ENCODE data around the gene NEU4.
"Not testable (repeated sequence)": the region's sequence is repeated elsewhere in the genome, so short reads cannot be mapped to it uniquely, and the experiment has no call there.

The NEU4 gene

GRCh38 chr2:241774419-241775222, 34.4 kb upstream of the NEU4 start:
- DNase-seq (ENCODE audit: low spot score) = peak; percentile 48

GRCh38 chr2:241775223-241776177, 33.5 kb upstream of the NEU4 start:
- DNase-seq (ENCODE audit: low spot score) = peak; percentile 45

GRCh38 chr2:241776336-241777169, 32.4 kb upstream of the NEU4 start, which contains the start of gene GAL3ST2:
Gene GAL3ST2, plus strand, starts transcription at chr2:241776822. Its CDS starts 134 bp downstream, at chr2:241776956.
- DNase-seq (ENCODE audit: low spot score) = no peak

- DNase-seq (ENCODE audit: low spot score) = peak; percentile 43
Measured at GRCh38 chr2:241777170-241777685, 31.8 kb upstream of the NEU4 start.

- DNase-seq (ENCODE audit: low spot score) = peak; percentile 48
Measured at GRCh38 chr2:241777686-241778627, 31.0 kb upstream of the NEU4 start.

GRCh38 chr2:241780939-241781569, 27.9 kb upstream of the NEU4 start:
- no peak for DNase-seq (ENCODE audit: low spot score)

- not testable (repeated sequence) for DNase-seq (ENCODE audit: low spot score)
Measured at GRCh38 chr2:241782053-241782452, 26.9 kb upstream of the NEU4 start.

GRCh38 chr2:241788135-241788534, 20.9 kb upstream of the NEU4 start:
- no peak for DNase-seq (ENCODE audit: low spot score)

GRCh38 chr2:241788572-241788971, 20.4 kb upstream of the NEU4 start:
- DNase-seq (ENCODE audit: low spot score) = no peak

GRCh38 chr2:241791385-241791784, 17.6 kb upstream of the NEU4 start:
- not testable (repeated sequence) for DNase-seq (ENCODE audit: low spot score)

GRCh38 chr2:241793385-241793784, 15.6 kb upstream of the NEU4 start:
- no peak for DNase-seq (ENCODE audit: low spot score)

GRCh38 chr2:241794250-241794823, 14.7 kb upstream of the NEU4 start:
- no peak for DNase-seq (ENCODE audit: low spot score)

- no peak for DNase-seq (ENCODE audit: low spot score)
Measured at GRCh38 chr2:241795021-241795999, 13.7 kb upstream of the NEU4 start.

- no peak for DNase-seq (ENCODE audit: low spot score)
Measured at GRCh38 chr2:241796209-241796608, 12.8 kb upstream of the NEU4 start.

GRCh38 chr2:241796610-241797138, 12.3 kb upstream of the NEU4 start:
- DNase-seq (ENCODE audit: low spot score) = no peak

- no peak for DNase-seq (ENCODE audit: low spot score)
Measured at GRCh38 chr2:241797441-241798080, 11.4 kb upstream of the NEU4 start.

GRCh38 chr2:241798081-241798630, 10.8 kb upstream of the NEU4 start:
- DNase-seq (ENCODE audit: low spot score) = peak; percentile 43

Data from ecto neural progenitor cell (in vitro differentiated cells).